SK-N-SH (cell line): ENCODE measurements around the gene TRAK1. TPM values are rescaled to one million over a fixed set of nuclear protein-coding genes. Genes with fewer than 3 reads are reported as not detected.
"Not testable (repeated sequence)": the region's sequence is repeated elsewhere in the genome, so short reads cannot be mapped to it uniquely, and the experiment has no call there.

Source experiments
- CTCF ChIA-PET: fragments of 300-600, 350-600 bp; formaldehyde crosslinking; extraction: SDS; loops from one replicate; lab custom pipeline; 2021; lab: Yijun Ruan, JAX
- POLR2A ChIA-PET: fragments of 350-600 bp; sonication (Branson Sonifier 250); formaldehyde crosslinking; extraction: SDS; loops from one replicate; lab custom pipeline; 2020; ENCODE audit warnings: antibody characterized with exemption, inconsistent platforms; lab: Yijun Ruan, JAX
- DNase-seq: peaks from one replicate; pipeline ENCODE4 v3.0.0; 2012
- H2AFZ ChIP-seq: fragments of 200-600 bp; sonication (generic); 2 replicates; pipeline ENCODE4 v1.8.1; 2016; ENCODE audit warnings: antibody characterized with exemption, mild to moderate bottlenecking, low read depth
- H3F3A ChIP-seq: fragments of 200-600 bp; sonication (generic); replicated peaks from 2 replicates; pipeline ENCODE3; 2016; ENCODE audit warnings: antibody characterized with exemption, mild to moderate bottlenecking; ENCODE audit not compliant: insufficient read depth
- H3K27ac ChIP-seq, 2 experiments: fragments of 200-500 bp in 1 of 2; fragments of 200-600 bp in 1 of 2; sonication (Bioruptor generic) in 1 of 2; sonication (generic), shearing (Covaris generic) in 1 of 2; 2 replicates each; pipeline versions ENCODE4 v1.5.1 to v1.6.1; 2014 to 2016; ENCODE audit warnings: low read depth in 2 of 2, inconsistent platforms in 1 of 2, low read length in 1 of 2, mild to moderate bottlenecking in 1 of 2, mixed read lengths in 1 of 2
- H3K27me3 ChIP-seq: fragments of 200-600 bp; sonication (generic), shearing (Covaris generic); 2 replicates; pipeline ENCODE4 v1.6.1; 2016; ENCODE audit warnings: mixed run types; ENCODE audit not compliant: insufficient read depth
- H3K36me3 ChIP-seq, 2 experiments: fragments of 200-500 bp in 1 of 2; fragments of 200-600 bp in 1 of 2; sonication (Bioruptor generic) in 1 of 2; sonication (generic) in 1 of 2; replicated peaks in 1 of 2; 2 replicates each; pipeline versions ENCODE3 to v1.5.1; 2014 to 2016; ENCODE audit warnings: low read length in 1 of 2, mild to moderate bottlenecking in 1 of 2; ENCODE audit not compliant: insufficient read depth in 2 of 2, control insufficient read depth in 1 of 2
- H3K4me1 ChIP-seq, 2 experiments: fragments of 200-500 bp in 1 of 2; fragments of 200-600 bp in 1 of 2; sonication (Bioruptor generic) in 1 of 2; sonication (generic), shearing (Covaris generic) in 1 of 2; 2 replicates each; pipeline versions ENCODE4 v1.5.1 to v1.6.1; 2014 to 2016; ENCODE audit warnings: low read depth in 1 of 2, low read length in 1 of 2, mixed run types in 1 of 2; ENCODE audit not compliant: insufficient read depth in 2 of 2, control insufficient read depth in 1 of 2
- H3K4me2 ChIP-seq: fragments of 200-600 bp; sonication (generic), shearing (Covaris generic); 2 replicates; pipeline ENCODE4 v1.6.1; 2017; ENCODE audit warnings: mixed run types
- H3K4me3 ChIP-seq, 2 experiments: fragments of 200-500 bp in 1 of 2; fragments of 200-600 bp in 1 of 2; sonication (Bioruptor generic) in 1 of 2; sonication (generic), shearing (Covaris generic) in 1 of 2; 2 replicates each; pipeline versions ENCODE4 v1.5.1 to v1.8.1; 2014 to 2016; ENCODE audit warnings: low read depth in 2 of 2, inconsistent platforms in 1 of 2, low read length in 1 of 2, mild to moderate bottlenecking in 1 of 2, mixed read lengths in 1 of 2, moderate library complexity in 1 of 2
- H3K79me2 ChIP-seq: fragments of 200-600 bp; sonication (generic); 2 replicates; pipeline ENCODE4 v1.8.1; 2017; ENCODE audit warnings: mild to moderate bottlenecking; ENCODE audit not compliant: insufficient read depth
- H3K9ac ChIP-seq: fragments of 200-600 bp; sonication (generic); 2 replicates; pipeline ENCODE4 v1.6.1; 2017; ENCODE audit warnings: mixed run types
- H3K9me2 ChIP-seq: fragments of 200-600 bp; sonication (generic); 2 replicates; pipeline ENCODE4 v1.6.1; 2017; ENCODE audit warnings: mixed run types
- H3K9me3 ChIP-seq: fragments of 200-600 bp; sonication (generic); 2 replicates; pipeline ENCODE4 v1.6.1; 2017; ENCODE audit warnings: mixed run types, mild to moderate bottlenecking, moderate library complexity
- H4K20me1 ChIP-seq: fragments of 200-600 bp; sonication (generic); 2 replicates; pipeline ENCODE4 v1.6.1; 2017; ENCODE audit warnings: mild to moderate bottlenecking, mixed run types; ENCODE audit not compliant: insufficient read depth
- RCOR1 ChIP-seq: fragments of 150-350 bp; IDR thresholded peaks from 2 replicates; pipeline ENCODE4 v1.6.1; 2017; ENCODE audit warnings: antibody characterized with exemption, low read length
- RFX5 ChIP-seq: IDR thresholded peaks from 2 replicates; pipeline ENCODE4 v1.6.1; 2012; ENCODE audit warnings: mild to moderate bottlenecking, improper control_type of control experiment, low read length
- SIN3A ChIP-seq: IDR thresholded peaks from 2 replicates; pipeline ENCODE4 v1.6.1; 2012; ENCODE audit warnings: low read depth, mild to moderate bottlenecking, low read length, moderate library complexity, borderline replicate concordance
- WGBS: methylation state at CpG from one replicate; pipeline ENCODE4 v1.1.6; 2017; ENCODE audit warnings: low lambda C conversion rate; 5-methylcytosine and 5-hydroxymethylcytosine counted together
- polyA plus RNA-seq, 3 experiments: library from polyadenylated mRNA; depleted of rRNA; stranded (reverse); fragments of >200 nt; gene quantifications; 2 replicates each; pipeline ENCODE4 v1.2.3, GENCODE V29; 2012
- TF ChIP-seq, protein P1 (sequence below): IDR thresholded peaks from 2 replicates; pipeline ENCODE4 v1.4.0; 2012; ENCODE audit warnings: low read depth, borderline replicate concordance
- TF ChIP-seq, protein P2 (sequence below): IDR thresholded peaks from 2 replicates; pipeline ENCODE4; 2012

The TRAK1 gene
- polyA plus RNA-seq, 1 of the 3 experiments (the other 2 are of a cell fraction): 12.5 TPM

DNA sequence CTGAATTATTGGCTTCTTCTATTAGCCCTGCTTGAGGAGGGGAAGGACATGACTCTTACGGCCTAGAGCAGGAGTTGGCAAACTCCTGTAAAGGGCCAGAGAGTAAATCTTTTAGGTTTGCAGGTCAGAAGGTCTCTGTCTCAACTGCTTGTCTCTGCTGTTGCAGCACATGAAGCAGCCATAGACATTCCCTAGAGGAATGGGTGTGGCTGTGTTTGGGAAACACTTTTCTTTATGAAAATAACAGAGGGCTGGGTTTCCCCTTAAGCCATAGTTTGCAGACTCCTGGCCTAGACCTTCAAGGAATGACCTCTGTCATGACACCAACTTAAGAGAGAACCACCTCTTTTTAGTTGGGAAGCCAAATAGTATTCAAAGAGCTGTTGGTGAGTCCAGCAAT is 10.3 kb downstream of the TRAK1 start (continued):
- TF ChIP-seq, protein P1, sequence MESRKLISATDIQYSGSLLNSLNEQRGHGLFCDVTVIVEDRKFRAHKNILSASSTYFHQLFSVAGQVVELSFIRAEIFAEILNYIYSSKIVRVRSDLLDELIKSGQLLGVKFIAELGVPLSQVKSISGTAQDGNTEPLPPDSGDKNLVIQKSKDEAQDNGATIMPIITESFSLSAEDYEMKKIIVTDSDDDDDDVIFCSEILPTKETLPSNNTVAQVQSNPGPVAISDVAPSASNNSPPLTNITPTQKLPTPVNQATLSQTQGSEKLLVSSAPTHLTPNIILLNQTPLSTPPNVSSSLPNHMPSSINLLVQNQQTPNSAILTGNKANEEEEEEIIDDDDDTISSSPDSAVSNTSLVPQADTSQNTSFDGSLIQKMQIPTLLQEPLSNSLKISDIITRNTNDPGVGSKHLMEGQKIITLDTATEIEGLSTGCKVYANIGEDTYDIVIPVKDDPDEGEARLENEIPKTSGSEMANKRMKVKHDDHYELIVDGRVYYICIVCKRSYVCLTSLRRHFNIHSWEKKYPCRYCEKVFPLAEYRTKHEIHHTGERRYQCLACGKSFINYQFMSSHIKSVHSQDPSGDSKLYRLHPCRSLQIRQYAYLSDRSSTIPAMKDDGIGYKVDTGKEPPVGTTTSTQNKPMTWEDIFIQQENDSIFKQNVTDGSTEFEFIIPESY: no peak
- no peak for TF ChIP-seq RCOR1

DNA sequence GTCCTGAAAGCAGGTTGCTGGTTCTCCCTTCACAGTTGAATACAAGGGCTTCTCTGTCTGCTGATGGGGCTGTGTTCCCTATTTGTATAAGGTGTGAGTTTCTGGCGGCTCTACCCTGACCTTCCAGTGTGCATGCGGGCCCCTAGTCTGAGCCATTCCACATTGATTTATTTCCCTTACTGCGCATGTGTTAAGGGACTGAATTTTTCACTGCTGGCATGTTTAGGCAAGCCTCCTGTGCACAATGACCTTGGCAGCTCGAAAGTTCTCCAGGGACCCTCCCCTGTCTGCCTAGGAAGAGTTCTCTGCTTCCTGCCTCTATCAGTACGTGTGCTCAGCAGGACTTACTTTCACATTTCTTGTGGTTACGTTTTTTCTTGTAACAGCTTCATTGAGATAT is 11.4 kb downstream of the TRAK1 start:
- Histone ChIP-seq H3K79me2 (0 out of 2 replicates have a peak, but pooled peaks cover 4% of the 10 kb centered on the region), H3K4me3 (no peak overlapping the region), H3K27ac (no peak overlapping the region), H3K4me1 (peaks cover 0 to 3% of the 10 kb centered on the region in 2 experiments; a peak in 1 of 4 replicates), H3K9ac (no peak overlapping the region), H2AFZ (no peak overlapping the region), H3K36me3 (peaks cover 0 to 8% of the 10 kb centered on the region in 2 experiments), H3F3A (no peaks in the 10 kb centered on the region), H3K9me3 (no peaks in the 10 kb centered on the region), H3K4me2 (no peak overlapping the region), H3K27me3 (no peaks in the 10 kb centered on the region), H4K20me1 (no peaks in the 10 kb centered on the region), H3K9me2 (no peaks in the 10 kb centered on the region)
- ChIA-PET POLR2A (no interaction called here), CTCF (interaction anchor here (0.8 to 7.3 kb wide), 6 partner anchors 15 to 1522 kb away, joined by 3 to 121 read pairs (median 6); no protein-coding TSS in a partner anchor)
- DNase-seq: no peak
- 90% methylated on average over 6 of the region's 6 CpGs for WGBS
- no peak for TF ChIP-seq RFX5
- TF ChIP-seq, protein P2, sequence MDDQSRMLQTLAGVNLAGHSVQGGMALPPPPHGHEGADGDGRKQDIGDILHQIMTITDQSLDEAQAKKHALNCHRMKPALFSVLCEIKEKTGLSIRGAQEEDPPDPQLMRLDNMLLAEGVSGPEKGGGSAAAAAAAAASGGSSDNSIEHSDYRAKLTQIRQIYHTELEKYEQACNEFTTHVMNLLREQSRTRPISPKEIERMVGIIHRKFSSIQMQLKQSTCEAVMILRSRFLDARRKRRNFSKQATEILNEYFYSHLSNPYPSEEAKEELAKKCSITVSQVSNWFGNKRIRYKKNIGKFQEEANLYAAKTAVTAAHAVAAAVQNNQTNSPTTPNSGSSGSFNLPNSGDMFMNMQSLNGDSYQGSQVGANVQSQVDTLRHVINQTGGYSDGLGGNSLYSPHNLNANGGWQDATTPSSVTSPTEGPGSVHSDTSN: no peak
- TF ChIP-seq SIN3A: no peak

DNA sequence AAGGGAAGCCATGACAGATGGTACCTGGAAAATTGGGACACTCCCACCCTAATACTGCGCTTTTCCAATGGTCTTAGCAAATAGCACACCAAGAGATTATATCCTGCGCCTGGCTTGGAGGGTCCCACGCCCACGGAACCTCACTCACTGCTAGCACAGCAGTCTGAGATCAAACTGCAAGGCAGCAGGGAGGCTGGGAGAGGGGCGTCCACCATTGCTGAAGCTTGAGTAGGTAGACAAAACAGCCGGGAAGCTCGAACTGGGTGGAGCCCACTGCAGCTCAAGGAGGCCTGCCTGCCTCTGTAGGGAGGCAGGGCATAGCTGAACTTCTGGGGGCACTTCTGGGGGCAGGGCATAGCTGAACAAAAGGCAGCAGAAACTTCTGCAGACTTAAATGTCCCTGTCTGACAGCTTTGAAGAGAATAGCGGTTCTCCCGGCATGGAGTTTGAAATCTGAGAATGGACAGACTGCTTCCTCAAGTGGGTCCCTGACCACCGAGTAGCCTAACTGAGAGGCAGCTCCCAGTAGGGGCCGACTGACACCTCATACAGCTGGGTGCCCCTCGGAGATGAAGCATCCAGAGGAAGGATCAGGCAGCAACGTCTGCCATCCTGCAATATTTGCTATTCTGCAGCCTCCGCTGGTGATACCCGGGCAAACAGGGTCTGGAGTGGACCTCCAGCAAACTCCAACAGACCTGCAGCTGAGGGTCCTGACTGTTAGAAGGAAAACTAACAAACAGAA is 12.9 kb downstream of the TRAK1 start:
- DNase-seq, H2AFZ ChIP-seq, H3K4me2 ChIP-seq, H3F3A ChIP-seq, H3K9me3 ChIP-seq, POLR2A ChIA-PET, H3K4me1 ChIP-seq, H3K36me3 ChIP-seq, H4K20me1 ChIP-seq, H3K9ac ChIP-seq, H3K27ac ChIP-seq, H3K4me3 ChIP-seq, H3K27me3 ChIP-seq, H3K9me2 ChIP-seq, H3K79me2 ChIP-seq: not testable (repeated sequence)
- 95% methylated on average over 6 of the region's 15 CpGs for WGBS
- CTCF ChIA-PET: interaction anchor here (1.1 to 7.3 kb wide), 3 partner anchors 13 to 1523 kb away, joined by 3 to 121 read pairs (median 5); no protein-coding TSS in a partner anchor

DNA sequence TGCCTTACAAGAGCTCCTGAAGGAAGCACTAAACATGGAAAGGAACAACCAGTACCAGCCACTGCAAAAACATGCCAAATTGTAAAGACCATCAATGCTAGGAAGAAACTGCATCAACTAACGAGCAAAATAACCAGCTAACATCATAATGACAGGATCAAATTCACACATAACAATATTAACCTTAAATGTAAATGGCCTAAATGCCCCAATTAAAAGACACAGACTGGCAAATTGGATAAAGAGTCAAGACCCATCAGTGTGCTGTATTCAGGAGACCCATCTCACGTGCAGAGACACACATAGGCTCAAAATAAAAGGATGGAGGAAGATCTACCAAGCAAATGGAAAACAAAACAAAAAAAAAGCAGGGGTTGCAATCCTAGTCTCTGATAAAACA is 14.8 kb downstream of the TRAK1 start:
- CTCF ChIA-PET, H3K79me2 ChIP-seq, POLR2A ChIA-PET: not testable (repeated sequence)

More for the DNA sequence above, 14.8 kb downstream of the TRAK1 start:
- not testable (repeated sequence) for H3K9me2 ChIP-seq, H3K36me3 ChIP-seq, H3K9ac ChIP-seq, DNase-seq, H3K27me3 ChIP-seq, H3F3A ChIP-seq, H3K9me3 ChIP-seq, H3K4me2 ChIP-seq, H3K27ac ChIP-seq, H2AFZ ChIP-seq, H3K4me1 ChIP-seq, H4K20me1 ChIP-seq, H3K4me3 ChIP-seq
- WGBS: 73% methylated on average over 2 of the region's 2 CpGs
